ENCODE data around the gene IFNLR1. TPM values are rescaled to one million over a fixed set of nuclear protein-coding genes. Genes with fewer than 3 reads are reported as not detected.

Gene IFNLR1
- total and polyA plus RNA-seq, 12 donors: 0.51 to 3.7 (median 2.4) TPM

GRCh38 chr1:24224086-24224485 is 37.0 kb upstream of the IFNLR1 start:
- Histone ChIP-seq H3K4me1 (no peaks in the 10 kb centered on the region), H3K27me3 (peaks cover 0 to 26% (median 13%) of the 10 kb centered on the region in 7 donors), H3K27ac (no peak overlapping the region), H3K4me3 (no peak overlapping the region), H3K9me3 (no peaks in the 10 kb centered on the region), H3K36me3 (no peaks in the 10 kb centered on the region)
- intact Hi-C loops (cut with DNase I): no loop called here
- DNase-seq: no peak
- ATAC-seq: no peak
- no peak for TF ChIP-seq CTCF (IDR thresholded peaks at IDR 0.05)
- 94 to 96% methylated on average over 2 of the region's 2 CpGs for WGBS, 2 donors

DNA sequence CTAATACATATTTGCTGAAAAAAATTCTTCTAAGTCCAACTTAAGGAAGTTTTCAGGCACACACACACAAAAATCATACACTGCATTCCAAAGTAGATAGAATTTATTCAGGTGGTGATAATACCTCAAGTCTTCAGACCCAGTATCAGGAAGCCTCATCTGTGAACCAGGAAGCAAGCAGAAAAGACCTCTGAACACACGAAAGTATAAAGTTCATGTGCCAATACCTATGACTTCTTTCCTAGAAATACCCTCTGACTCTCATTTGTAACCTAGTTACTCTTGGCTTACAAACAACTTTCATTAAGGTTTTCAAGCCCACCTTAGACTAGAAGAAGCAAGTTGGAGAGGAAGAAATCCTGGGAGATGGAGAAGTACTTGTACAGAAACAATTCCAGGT is 35.7 kb upstream of the IFNLR1 start:
- WGBS, 2 donors: 71 to 76% methylated on average over 1 of the region's 1 CpG
- Histone ChIP-seq H3K4me3 (no peak overlapping the region), H3K27ac (no peak overlapping the region), H3K27me3 (peaks cover 0 to 35% (median 22%) of the 10 kb centered on the region in 7 donors), H3K36me3 (no peaks in the 10 kb centered on the region), H3K4me1 (no peaks in the 10 kb centered on the region), H3K9me3 (no peaks in the 10 kb centered on the region)
- DNase-seq (no peak), ATAC-seq (no peak)
- intact Hi-C loops (cut with DNase I): no loop called here
- TF ChIP-seq CTCF (IDR thresholded peaks at IDR 0.05): no peak

GRCh38 chr1:24222008-24222605 is 35.0 kb upstream of the IFNLR1 start:
- DNase-seq (no peak), ATAC-seq (no peak)
- TF ChIP-seq CTCF (IDR thresholded peaks at IDR 0.05): no peak
- H3K4me3 ChIP-seq: no peak overlapping the region
- H3K4me1 ChIP-seq: no peaks in the 10 kb centered on the region
- no peak overlapping the region for H3K27ac ChIP-seq
- no peaks in the 10 kb centered on the region for H3K9me3 ChIP-seq
- intact Hi-C loops (cut with DNase I): no loop called here
- no peaks in the 10 kb centered on the region for H3K36me3 ChIP-seq
- H3K27me3 ChIP-seq: peaks cover 0 to 42% (median 28%) of the 10 kb centered on the region in 7 donors
- WGBS, 2 donors: 58 to 62% methylated on average over 9 of the region's 9 CpGs

GRCh38 chr1:24221246-24221645 is 34.2 kb upstream of the IFNLR1 start:
- no peak overlapping the region for H3K4me3 ChIP-seq
- intact Hi-C loops (cut with DNase I): no loop called here
- no peak for DNase-seq
- no peaks in the 10 kb centered on the region for H3K36me3 ChIP-seq
- H3K4me1 ChIP-seq: peaks cover 0 to 2% (median 0%) of the 10 kb centered on the region in 9 donors
- WGBS, 2 donors: 62 to 94% methylated on average over 2 of the region's 2 CpGs
- peaks cover 0 to 50% (median 35%) of the 10 kb centered on the region in 7 donors for H3K27me3 ChIP-seq
- ATAC-seq: no peak
- no peaks in the 10 kb centered on the region for H3K9me3 ChIP-seq
- no peak for TF ChIP-seq CTCF (IDR thresholded peaks at IDR 0.05)
- H3K27ac ChIP-seq: no peak overlapping the region
